K562 (cell line): ENCODE measurements around the gene HOXA10. TPM values are rescaled to one million over a fixed set of nuclear protein-coding genes. Genes with fewer than 3 reads are reported as not detected.

Source experiments
- ATAC-seq: fragments of 200-7000 bp; cut with Tn5 transposase; 3 replicates; pipeline ENCODE4 v1.9.1; 2020; ENCODE audit warnings: moderate library complexity
- BruUV-seq: library from RNA; stranded (reverse); fragments of 400-500 nt; replicated peaks from 2 replicates; lab custom pipeline; 2021; lab: Mats Ljungman, UMichigan
- CTCF ChIA-PET: fragments of 300-600 bp; formaldehyde crosslinking; extraction: SDS; loops from one replicate; lab custom pipeline; 2021; ENCODE audit warnings: low intra/inter-chr PET ratio; lab: Yijun Ruan, JAX
- POLR2A ChIA-PET: fragments of 300-600, 350-650 bp; sonication (Branson Sonifier 250); formaldehyde crosslinking; extraction: SDS; loops from one replicate; lab custom pipeline; 2021; ENCODE audit warnings: antibody characterized with exemption, inconsistent platforms; lab: Yijun Ruan, JAX
- DNase-seq, 4 experiments: peaks; one replicate each; pipeline versions ENCODE4 v3.0.0 to v3.0.0-alpha.2; 2011 to 2018; ENCODE audit warnings: low spot score in 3 of 4, mixed read lengths in 3 of 4; ENCODE audit errors: extremely low read depth in 1 of 4
- FAIRE-seq: peaks from 2 replicates; lab custom pipeline; 2011; peaks lifted over from hg19 to GRCh38; lab: Jason Lieb, UNC
- H2AFZ ChIP-seq: 2 replicates; pipeline ENCODE4 v1.6.0; 2011; ENCODE audit warnings: low read depth, low read length, control low read depth, inconsistent platforms
- H3K27ac ChIP-seq: fragments of 200-600 bp; 3 replicates; pipeline ENCODE4 v1.8.0; 2011; ENCODE audit warnings: low read depth, mild to moderate bottlenecking, control low read depth, inconsistent platforms, low read length, moderate library complexity, mixed read lengths; ENCODE audit errors: extremely low read depth
- H3K27me3 ChIP-seq, 2 experiments: fragments of 300-600 bp in 1 of 2; 2 replicates in 1 of 2; 3 replicates in 1 of 2; pipeline versions ENCODE4 v1.6.0 to v1.8.0; 2011; ENCODE audit warnings: inconsistent platforms in 2 of 2, low read length in 2 of 2, mild to moderate bottlenecking in 1 of 2, mixed read lengths in 1 of 2, moderate library complexity in 1 of 2; ENCODE audit not compliant: control insufficient read depth in 2 of 2, insufficient read depth in 2 of 2
- H3K36me3 ChIP-seq: fragments of 300-600 bp; 3 replicates; pipeline ENCODE4 v1.8.0; 2011; ENCODE audit warnings: mild to moderate bottlenecking, low read length, inconsistent platforms; ENCODE audit not compliant: control insufficient read depth, insufficient read depth
- H3K4me1 ChIP-seq, 2 experiments: fragments of 200-600 bp in 1 of 2; replicated peaks in 1 of 2; 2 replicates in 1 of 2; 3 replicates in 1 of 2; pipeline versions ENCODE4 v1.5.1 to v1.8.0; 2011; ENCODE audit warnings: inconsistent platforms in 2 of 2, low read length in 2 of 2, mild to moderate bottlenecking in 1 of 2, mixed read lengths in 1 of 2, moderate library complexity in 1 of 2; ENCODE audit not compliant: control insufficient read depth in 2 of 2, insufficient read depth in 2 of 2
- H3K4me2 ChIP-seq: 2 replicates; pipeline ENCODE4 v1.6.1; 2011; ENCODE audit warnings: low read length, control low read depth, inconsistent platforms, mixed read lengths; ENCODE audit not compliant: insufficient read depth
- H3K4me3 ChIP-seq: fragments of 200-600 bp; sonication (generic), shearing (Covaris generic); 2 replicates; pipeline ENCODE4 v1.5.1; 2016; ENCODE audit warnings: control low read depth, inconsistent platforms
- H3K79me2 ChIP-seq: fragments of 200-600 bp; 3 replicates; pipeline ENCODE4 v1.8.0; 2011; ENCODE audit warnings: low read length, inconsistent platforms; ENCODE audit not compliant: control insufficient read depth, insufficient read depth
- H3K9ac ChIP-seq, 2 experiments: 2 replicates each; pipeline versions ENCODE4 v1.6.0 to v1.6.1; 2011; ENCODE audit warnings: low read depth in 2 of 2, low read length in 2 of 2, control low read depth in 1 of 2, inconsistent platforms in 1 of 2, mild to moderate bottlenecking in 1 of 2, mixed read lengths in 1 of 2; ENCODE audit not compliant: insufficient read depth in 1 of 2
- H3K9me1 ChIP-seq: one replicate; pipeline ENCODE4 v1.6.0; 2011; ENCODE audit warnings: inconsistent platforms, mild to moderate bottlenecking, low read length, moderate library complexity; ENCODE audit not compliant: control insufficient read depth, insufficient read depth
- H3K9me3 ChIP-seq: replicated peaks from 2 replicates; pipeline ENCODE4 v1.5.1; 2011; ENCODE audit warnings: low read depth, low read length, inconsistent platforms; ENCODE audit not compliant: control insufficient read depth, insufficient read depth
- H4K20me1 ChIP-seq: replicated peaks from 2 replicates; pipeline ENCODE4 v1.6.1; 2011; ENCODE audit warnings: low read length, inconsistent platforms, mixed read lengths; ENCODE audit not compliant: control insufficient read depth, insufficient read depth
- FOXJ2 ChIP-seq: fragments of 200-800 bp; sonication (Bioruptor generic); IDR thresholded peaks from 2 replicates; pipeline ENCODE4 v1.6.1; 2016; ENCODE audit warnings: missing genetic modification characterization, missing compliant biosample characterization
- MAFG ChIP-seq: fragments of 450-650 bp; conservative IDR thresholded peaks from 2 replicates; pipeline ENCODE4 v1.6.1; 2016; ENCODE audit warnings: missing genetic modification characterization, missing compliant biosample characterization
- MCM7 ChIP-seq, 2 experiments: fragments of 450-650 bp; IDR thresholded peaks; 2 replicates each; pipeline ENCODE4 v1.6.1; 2016 to 2018
- MEF2D ChIP-seq: conservative IDR thresholded peaks from 2 replicates; pipeline ENCODE4 v1.6.1; 2016; ENCODE audit warnings: low read depth, missing genetic modification characterization, missing compliant biosample characterization
- PRPF4 ChIP-seq: fragments of 200-400 bp; formaldehyde crosslinking; IDR thresholded peaks from one replicate; pipeline ENCODE4 v1.6.1; 2017; ENCODE audit warnings: low read length, low read depth, mild to moderate bottlenecking; ENCODE audit not compliant: insufficient read depth, poor library complexity, severe bottlenecking
- PURB ChIP-seq: sonication (generic); formaldehyde crosslinking; IDR thresholded peaks from 2 replicates; pipeline ENCODE4 v1.9.0; 2021; ENCODE audit warnings: low read depth, mild to moderate bottlenecking, missing genetic modification reagents
- RAD51 ChIP-seq: fragments of 450-650 bp; IDR thresholded peaks from 2 replicates; pipeline ENCODE4 v1.7.1; 2016; ENCODE audit warnings: low read depth, mild to moderate bottlenecking, borderline replicate concordance
- RFX1 ChIP-seq: fragments of 450-650 bp; IDR thresholded peaks from 2 replicates; pipeline ENCODE4 v1.6.1; 2016; ENCODE audit warnings: mild to moderate bottlenecking, moderate library complexity
- ZBTB1 ChIP-seq: sonication (generic); formaldehyde crosslinking; IDR thresholded peaks from 2 replicates; pipeline ENCODE4 v1.8.1; 2023; ENCODE audit warnings: missing genetic modification reagents, low read depth, mild to moderate bottlenecking, borderline replicate concordance
- ZNF140 ChIP-seq: fragments of 250-450 bp; sonication (Bioruptor Pico); IDR thresholded peaks from 2 replicates; pipeline ENCODE4 v1.8.0; 2021; ENCODE audit warnings: moderate library complexity, mild to moderate bottlenecking, inconsistent platforms
- ZNF143 ChIP-seq: sonication (generic); formaldehyde crosslinking; IDR thresholded peaks from 2 replicates; pipeline ENCODE4 v1.9.0; 2022; ENCODE audit warnings: mild to moderate bottlenecking, missing genetic modification reagents
- ZNF282 ChIP-seq: sonication (generic); formaldehyde crosslinking; IDR thresholded peaks from 2 replicates; pipeline ENCODE4 v1.8.1; 2023; ENCODE audit warnings: missing genetic modification reagents
- ZNF551 ChIP-seq: fragments of 250-450 bp; sonication (Bioruptor Pico); IDR thresholded peaks from 2 replicates; pipeline ENCODE4 v1.5.0; 2021; ENCODE audit warnings: mild to moderate bottlenecking, moderate library complexity
- ZNF76 ChIP-seq: fragments of 250-450 bp; sonication (Bioruptor Pico); IDR thresholded peaks from 2 replicates; pipeline ENCODE4 v1.4.0; 2020; ENCODE audit warnings: mild to moderate bottlenecking, moderate library complexity, borderline replicate concordance
- WGBS: fragments of 100-300 bp; shearing (Covaris generic); methylation state at CpG from one replicate; pipeline ENCODE4 v1.1.6; 2016; ENCODE audit warnings: low coverage, mixed read lengths; ENCODE audit not compliant: insufficient coverage; ENCODE audit errors: missing lambda C conversion rate; 5-methylcytosine and 5-hydroxymethylcytosine counted together
- in situ Hi-C: fragments of 300-500 bp; cut with MboI; formaldehyde crosslinking; loops from 4 replicates; pipeline ENCODE4 v1.15.0; 2018; ENCODE audit warnings: inconsistent platforms, mixed read lengths
- intact Hi-C: fragments of 100-400 bp; cut with micrococcal nuclease; formaldehyde crosslinking; loops from 2 replicates; pipeline ENCODE4 v1.14.2; 2022
- polyA plus RNA-seq, 8 experiments: library from polyadenylated mRNA; depleted of rRNA in 4 of 8; stranded (reverse) in 5 of 8; unstranded in 3 of 8; fragments of >200 nt; fragmentation: Nextera tagmentation in 2 of 8; fragmentation: Illumina TruSeq in 1 of 8; extraction: Ambion mirVana in 2 of 8; extraction: Trizol in 1 of 8; gene quantifications; 2 replicates each; pipeline versions ENCODE4 v1.2.1 to v1.2.3, GENCODE V29; 2011 to 2014; ENCODE audit warnings: inconsistent platforms in 1 of 8, missing spikeins in 1 of 8
- total RNA-seq, 7 experiments: library from RNA; depleted of rRNA in 6 of 7; stranded (reverse); fragments of >200 nt in 6 of 7; fragmentation: Illumina TruSeq in 2 of 7; extraction: Trizol in 2 of 7; gene quantifications; 2 replicates each; pipeline versions ENCODE4 v1.2.1 to v1.2.3, GENCODE V29; 2011 to 2021; ENCODE audit warnings: low replicate concordance in 1 of 7
- TF ChIP-seq, protein P1 (sequence below): fragments of 450-650 bp; IDR thresholded peaks from one replicate; pipeline ENCODE4 v1.6.1; 2018; ENCODE audit warnings: mild to moderate bottlenecking, moderate library complexity; ENCODE audit not compliant: partially characterized antibody
- TF ChIP-seq, protein P2 (sequence below): sonication (generic); formaldehyde crosslinking; IDR thresholded peaks from 2 replicates; pipeline ENCODE4 v1.5.0; 2020; ENCODE audit warnings: missing genetic modification reagents
- TF ChIP-seq, protein P3 (sequence below): fragments of 450-650 bp; IDR thresholded peaks from 2 replicates; pipeline ENCODE4 v1.6.1; 2016

Gene HOXA10
- total and polyA plus RNA-seq, 9 of the 15 experiments (the other 6 are each of a cell fraction or from before 2014, with no cell fraction given) = not detected

DNA sequence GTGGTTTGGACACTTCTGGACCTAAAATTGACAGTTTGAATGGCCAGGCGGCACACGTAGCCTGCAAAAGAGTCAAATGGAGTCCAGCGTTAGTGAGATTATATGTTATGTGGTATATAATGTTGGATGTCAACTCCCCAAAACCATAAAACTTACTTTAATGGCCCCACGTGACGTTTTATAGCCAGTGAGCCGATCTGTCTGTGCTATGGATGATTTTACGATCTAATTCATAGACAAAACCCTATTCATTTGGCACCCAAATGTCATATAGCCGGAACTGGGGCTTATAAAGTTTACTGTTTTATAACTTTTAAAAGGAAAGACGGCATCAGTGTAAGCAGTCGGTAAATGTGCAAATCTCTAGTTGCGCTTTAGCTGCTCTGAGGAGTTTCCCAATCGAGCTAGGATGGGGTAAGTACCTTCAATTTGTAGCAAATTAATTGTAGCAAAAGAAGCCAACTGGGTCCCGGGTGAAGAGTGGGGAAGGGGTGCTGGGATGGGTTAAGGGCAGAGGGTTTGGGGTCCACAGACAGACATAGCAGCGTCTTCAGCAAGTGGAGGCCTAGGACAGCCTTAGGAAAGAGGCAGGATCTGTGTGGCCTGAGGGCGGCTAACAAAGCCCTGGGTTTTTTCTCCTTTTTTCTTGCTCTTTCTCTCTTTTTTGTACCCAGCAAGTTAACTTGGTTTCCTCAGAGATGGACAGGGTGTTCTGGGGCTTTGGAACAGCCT lies 33.8 kb downstream of the HOXA10 start (continued):
- TF ChIP-seq ZBTB1 (CRISPR knock-in tag) = no peak

DNA sequence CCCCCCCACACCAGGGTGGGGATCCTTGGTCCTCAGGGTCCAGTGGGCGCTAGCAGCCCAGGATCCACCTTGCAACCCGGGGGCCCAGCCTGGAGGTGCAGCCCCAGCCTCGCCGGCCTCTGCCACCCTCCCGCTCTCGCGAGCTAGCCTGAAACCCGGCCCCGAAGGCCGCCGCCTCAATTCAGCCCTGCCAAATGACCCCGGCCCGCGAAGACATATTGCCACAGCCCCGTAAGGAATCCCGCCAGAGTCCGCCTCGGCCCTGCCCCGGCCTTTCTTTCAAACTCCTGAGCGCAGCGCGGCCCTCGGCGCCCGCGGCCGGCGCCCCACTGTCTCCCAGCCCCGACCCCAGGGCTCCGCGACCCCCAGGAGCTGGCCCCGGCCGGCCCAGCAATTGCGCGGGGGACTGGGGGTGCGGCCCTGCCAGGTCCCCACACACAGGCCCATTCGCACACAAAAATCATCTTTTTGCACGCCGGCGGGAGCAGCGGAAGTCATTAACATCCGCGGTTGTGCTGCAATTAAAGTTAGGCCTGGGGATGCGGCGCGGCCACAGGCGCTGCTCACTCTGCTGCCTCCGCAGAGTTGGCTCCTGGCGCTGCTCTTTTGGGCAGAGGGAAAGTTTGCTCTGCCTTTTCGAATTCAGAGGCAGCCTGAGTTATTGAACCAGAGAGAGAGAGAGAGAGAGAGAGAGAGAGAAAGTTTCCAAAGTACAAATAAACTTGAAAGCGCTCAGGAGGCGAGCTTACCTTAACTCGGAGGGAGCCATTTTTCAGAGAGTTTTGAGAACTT lies 34.6 kb downstream of the HOXA10 start:
- no peak overlapping the region for H3K27ac ChIP-seq
- no peaks in the 10 kb centered on the region for H3K9me3 ChIP-seq
- intact Hi-C loops (no loop called here), in situ Hi-C loops (loop anchor here (10.0 kb wide), 1 partner anchor 285 kb away; no protein-coding TSS in a partner anchor)
- POLR2A ChIA-PET = interaction anchor here (0.6 to 0.8 kb wide), 2 partner anchors 11 to 1988 kb away, joined by 3 to 5 read pairs; no protein-coding TSS in a partner anchor
- H3K79me2 ChIP-seq = no peaks in the 10 kb centered on the region
- ATAC-seq (no peak), FAIRE-seq (no peak), DNase-seq (no peak)
- peaks cover 7 to 8% of the 10 kb centered on the region in 2 experiments; a peak in 2 of 5 replicates for H3K4me1 ChIP-seq
- H2AFZ ChIP-seq = no peak overlapping the region
- no peak overlapping the region for H3K4me3 ChIP-seq
- H4K20me1 ChIP-seq = no peaks in the 10 kb centered on the region
- H3K9ac ChIP-seq = no peak overlapping the region
- peaks cover 26 to 64% of the 10 kb centered on the region in 2 experiments for H3K27me3 ChIP-seq
- WGBS = 22% methylated on average over 25 of the region's 53 CpGs
- H3K4me2 ChIP-seq = no peak overlapping the region
- CTCF ChIA-PET = no interaction called here
- H3K9me1 ChIP-seq = no peaks in the 10 kb centered on the region
- H3K36me3 ChIP-seq = no peaks in the 10 kb centered on the region
- no TSS peak for BruUV-seq
- TF ChIP-seq ZNF76 (CRISPR knock-in tag) (no peak), MAFG (tag) (no peak), MCM7 (IDR thresholded peaks at IDR 0.05) (no peak), RFX1 (no peak), FOXJ2 (no peak), PRPF4 (no peak), ZNF143 (CRISPR knock-in tag) (no peak), RAD51 (no peak), PURB (CRISPR knock-in tag) (no peak), ZNF140 (CRISPR knock-in tag) (no peak), MEF2D (tag) (no peak), ZNF282 (no peak), ZNF551 (CRISPR knock-in tag) (no peak)
- TF ChIP-seq, protein P1, sequence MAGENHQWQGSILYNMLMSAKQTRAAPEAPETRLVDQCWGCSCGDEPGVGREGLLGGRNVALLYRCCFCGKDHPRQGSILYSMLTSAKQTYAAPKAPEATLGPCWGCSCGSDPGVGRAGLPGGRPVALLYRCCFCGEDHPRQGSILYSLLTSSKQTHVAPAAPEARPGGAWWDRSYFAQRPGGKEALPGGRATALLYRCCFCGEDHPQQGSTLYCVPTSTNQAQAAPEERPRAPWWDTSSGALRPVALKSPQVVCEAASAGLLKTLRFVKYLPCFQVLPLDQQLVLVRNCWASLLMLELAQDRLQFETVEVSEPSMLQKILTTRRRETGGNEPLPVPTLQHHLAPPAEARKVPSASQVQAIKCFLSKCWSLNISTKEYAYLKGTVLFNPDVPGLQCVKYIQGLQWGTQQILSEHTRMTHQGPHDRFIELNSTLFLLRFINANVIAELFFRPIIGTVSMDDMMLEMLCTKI = no peak
- TF ChIP-seq, protein P2, sequence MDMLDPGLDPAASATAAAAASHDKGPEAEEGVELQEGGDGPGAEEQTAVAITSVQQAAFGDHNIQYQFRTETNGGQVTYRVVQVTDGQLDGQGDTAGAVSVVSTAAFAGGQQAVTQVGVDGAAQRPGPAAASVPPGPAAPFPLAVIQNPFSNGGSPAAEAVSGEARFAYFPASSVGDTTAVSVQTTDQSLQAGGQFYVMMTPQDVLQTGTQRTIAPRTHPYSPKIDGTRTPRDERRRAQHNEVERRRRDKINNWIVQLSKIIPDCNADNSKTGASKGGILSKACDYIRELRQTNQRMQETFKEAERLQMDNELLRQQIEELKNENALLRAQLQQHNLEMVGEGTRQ = no peak
- TF ChIP-seq, protein P3, sequence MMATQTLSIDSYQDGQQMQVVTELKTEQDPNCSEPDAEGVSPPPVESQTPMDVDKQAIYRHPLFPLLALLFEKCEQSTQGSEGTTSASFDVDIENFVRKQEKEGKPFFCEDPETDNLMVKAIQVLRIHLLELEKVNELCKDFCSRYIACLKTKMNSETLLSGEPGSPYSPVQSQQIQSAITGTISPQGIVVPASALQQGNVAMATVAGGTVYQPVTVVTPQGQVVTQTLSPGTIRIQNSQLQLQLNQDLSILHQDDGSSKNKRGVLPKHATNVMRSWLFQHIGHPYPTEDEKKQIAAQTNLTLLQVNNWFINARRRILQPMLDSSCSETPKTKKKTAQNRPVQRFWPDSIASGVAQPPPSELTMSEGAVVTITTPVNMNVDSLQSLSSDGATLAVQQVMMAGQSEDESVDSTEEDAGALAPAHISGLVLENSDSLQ = no peak
